ENCODE results near the gene CIZ1. TPM values are rescaled to one million over a fixed set of nuclear protein-coding genes. Genes with fewer than 3 reads are reported as not detected.

The CIZ1 gene
- polyA plus RNA-seq, 1 donor: 95.1 TPM

DNA sequence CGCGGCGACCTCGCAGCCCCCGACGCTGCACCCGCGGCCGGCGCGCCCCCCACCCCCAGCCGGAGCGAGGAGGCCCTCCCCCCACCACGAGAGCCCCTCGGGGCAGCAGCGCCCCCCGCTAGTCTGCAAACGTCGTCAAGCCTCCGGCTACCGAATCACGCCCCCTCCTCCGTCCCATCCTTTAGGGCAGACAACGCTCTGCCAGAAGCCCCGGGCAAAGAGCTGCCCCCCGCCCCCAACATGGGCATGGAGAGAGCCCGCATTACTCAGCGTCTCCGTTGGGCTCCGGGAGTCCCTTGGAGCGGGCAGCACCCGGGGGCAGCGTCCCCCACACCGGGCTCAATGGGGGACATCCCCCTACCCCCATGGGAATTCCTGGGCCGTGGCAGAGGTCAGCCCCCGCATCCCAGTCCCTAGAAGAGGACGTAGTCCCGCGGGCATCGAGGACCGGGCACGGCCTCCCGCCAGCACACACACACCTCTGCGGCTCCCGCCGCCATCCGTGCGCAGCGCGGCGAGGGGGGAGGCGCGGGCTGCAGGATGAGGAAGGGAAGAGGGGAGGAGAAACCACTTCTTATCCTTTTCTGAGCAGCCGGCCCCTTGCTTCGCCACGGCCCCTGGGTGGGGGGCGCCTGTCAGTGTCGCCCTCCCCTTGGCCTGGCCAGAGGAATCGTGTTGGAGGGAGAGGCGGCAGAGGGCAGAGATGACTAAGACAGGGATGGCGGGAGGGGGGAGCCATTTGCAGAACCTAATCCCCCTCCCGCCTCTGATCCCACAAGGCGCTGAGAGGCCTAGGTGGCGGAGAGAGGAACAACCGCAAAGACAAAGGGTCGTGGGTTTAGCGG lies 12.6 kb upstream of the CIZ1 start:
- peak in 1 of 2 donors; percentile 66 for DNase-seq
- peak overlapping the region; percentile 70 for H3K4me3 ChIP-seq (ENCODE audit: low read length)
- H3K4me1 ChIP-seq (ENCODE audit: control insufficient read depth, insufficient read depth, low read length): peaks cover 37% of the 10 kb centered on the region
- H3K27ac ChIP-seq (ENCODE audit: low read length): no peak overlapping the region
- H3K36me3 ChIP-seq (ENCODE audit: control insufficient read depth, insufficient read depth, low read length): peaks cover 4% of the 10 kb centered on the region
- WGBS (ENCODE audit: insufficient coverage, low lambda C conversion rate): no CpG with 5 or more reads among the region's 67 CpGs
- H3K9me3 ChIP-seq (ENCODE audit: control insufficient read depth, low read depth, low read length): no peaks in the 10 kb centered on the region
- peaks cover 4% of the 10 kb centered on the region for H3K27me3 ChIP-seq (ENCODE audit: control insufficient read depth, insufficient read depth, low read length)

DNA sequence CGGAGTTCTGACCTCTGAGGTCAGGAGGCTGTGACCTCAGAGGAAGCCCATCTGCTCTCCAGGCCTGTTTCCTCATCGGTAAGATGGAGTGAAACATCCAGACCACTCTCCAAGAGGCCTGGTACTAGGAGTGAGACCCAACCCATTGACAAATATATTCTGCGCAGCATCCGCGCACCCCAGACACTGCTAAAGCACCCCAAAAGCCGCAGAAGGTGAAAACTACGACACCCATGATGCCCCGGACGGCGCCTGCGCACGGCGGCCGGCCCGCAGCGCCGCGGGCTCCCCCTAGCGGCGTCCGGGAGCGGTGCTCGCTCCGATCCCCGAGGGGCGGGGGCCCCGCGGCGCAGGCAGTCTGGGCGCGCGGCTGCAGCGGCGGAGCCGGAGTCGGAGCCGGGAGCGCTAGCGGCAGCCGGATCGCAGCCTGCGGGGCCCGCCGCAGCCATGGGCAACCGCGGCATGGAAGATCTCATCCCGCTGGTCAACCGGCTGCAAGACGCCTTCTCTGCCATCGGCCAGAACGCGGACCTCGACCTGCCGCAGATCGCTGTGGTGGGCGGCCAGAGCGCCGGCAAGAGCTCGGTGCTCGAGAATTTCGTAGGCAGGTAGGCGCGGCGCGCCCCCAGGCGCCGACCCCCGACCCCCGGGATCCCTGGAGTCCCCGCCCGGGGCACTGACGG lies 11.8 kb upstream of the CIZ1 start, which contains the start of gene DNM1:
Gene DNM1, plus strand, starts transcription at position 356 of the 683 bp plus-strand sequence. Its CDS starts 92 bp downstream, at position 448.
- H3K27me3 ChIP-seq (ENCODE audit: control insufficient read depth, insufficient read depth, low read length): peaks cover 4% of the 10 kb centered on the region
- DNase-seq: peak in 1 of 2 donors; percentile 73
- no peak within 1 kb of the TSS for H3K27ac ChIP-seq (ENCODE audit: low read length)
- peaks cover 30% of the 10 kb centered on the region for H3K4me1 ChIP-seq (ENCODE audit: control insufficient read depth, insufficient read depth, low read length)
- no peaks in the 10 kb centered on the region for H3K36me3 ChIP-seq (ENCODE audit: control insufficient read depth, insufficient read depth, low read length)
- H3K9me3 ChIP-seq (ENCODE audit: control insufficient read depth, low read depth, low read length): no peaks in the 10 kb centered on the region
- no CpG with 5 or more reads among the region's 72 CpGs for WGBS (ENCODE audit: insufficient coverage, low lambda C conversion rate)
- H3K4me3 ChIP-seq (ENCODE audit: low read length): peak within 1 kb of the TSS; percentile 70

DNA sequence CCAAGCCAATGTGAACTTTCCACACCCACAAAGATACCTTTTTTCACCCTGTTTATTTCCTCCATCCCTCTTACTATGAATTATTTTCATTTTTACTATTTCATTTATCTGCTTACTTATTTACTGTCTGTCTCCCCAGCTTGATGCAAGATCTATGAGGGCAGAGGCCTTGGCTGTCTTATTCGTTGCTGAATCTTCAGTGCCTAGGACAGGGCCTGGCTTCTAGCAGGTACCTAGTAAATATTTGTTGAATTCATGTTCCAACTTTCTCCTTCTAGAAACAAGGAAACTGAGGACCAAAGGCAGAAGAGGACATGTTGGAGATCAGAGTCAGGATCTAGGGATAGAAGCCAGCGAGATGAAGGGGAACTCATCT lies 11.3 kb upstream of the CIZ1 start:
- Histone ChIP-seq H3K9me3 (ENCODE audit: control insufficient read depth, low read depth, low read length) (no peaks in the 10 kb centered on the region), H3K4me3 (ENCODE audit: low read length) (no peak overlapping the region), H3K4me1 (ENCODE audit: control insufficient read depth, insufficient read depth, low read length) (peaks cover 30% of the 10 kb centered on the region), H3K27me3 (ENCODE audit: control insufficient read depth, insufficient read depth, low read length) (peaks cover 4% of the 10 kb centered on the region), H3K27ac (ENCODE audit: low read length) (no peak overlapping the region), H3K36me3 (ENCODE audit: control insufficient read depth, insufficient read depth, low read length) (no peaks in the 10 kb centered on the region)
- DNase-seq: no peak
- WGBS (ENCODE audit: insufficient coverage, low lambda C conversion rate): no CpG with 5 or more reads among the region's 2 CpGs

DNA sequence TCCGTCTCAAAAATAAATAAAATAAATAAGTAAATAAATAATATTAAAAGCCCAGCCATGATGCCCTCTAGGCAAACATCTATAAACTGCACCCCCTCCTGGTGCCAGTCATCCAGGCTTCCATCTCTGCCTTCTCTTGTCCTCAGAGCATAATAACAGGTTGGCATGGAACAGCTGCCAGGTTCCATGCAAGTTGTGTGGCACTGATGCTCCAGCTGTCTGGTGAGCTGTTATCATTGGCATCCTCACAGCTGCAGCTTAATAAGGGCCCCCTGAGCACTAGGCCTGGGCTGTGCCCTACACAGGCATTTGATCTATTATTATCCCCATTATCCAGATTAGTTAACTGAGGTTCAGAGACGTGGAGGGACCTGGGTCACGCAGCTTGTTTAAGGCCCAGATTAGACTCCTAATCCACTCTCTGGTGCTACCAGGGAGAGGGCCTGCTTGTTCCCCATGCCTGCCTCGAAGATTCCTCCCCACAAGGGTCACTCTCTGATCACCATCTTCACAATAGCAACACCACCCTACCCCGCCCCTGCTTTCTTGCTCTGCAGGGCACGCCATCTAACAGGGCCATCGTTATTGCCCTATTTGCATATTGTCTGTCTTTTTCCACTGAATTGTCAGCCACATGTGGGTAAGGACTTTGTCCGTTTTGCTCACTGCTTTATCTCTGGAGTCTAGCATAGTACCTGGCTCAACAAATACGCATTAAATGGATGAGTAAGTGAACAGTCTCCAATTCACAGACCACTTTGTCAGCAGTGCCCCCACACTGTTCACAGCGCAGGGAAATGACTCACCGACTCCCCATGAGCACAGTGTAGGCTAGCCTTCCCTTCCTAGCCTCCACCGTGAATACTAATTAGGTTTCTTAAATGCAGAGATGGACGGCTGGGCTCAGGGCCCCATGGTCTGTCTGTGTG lies 10.3 kb upstream of the CIZ1 start:
- Histone ChIP-seq H3K9me3 (ENCODE audit: control insufficient read depth, low read depth, low read length) (no peaks in the 10 kb centered on the region), H3K36me3 (ENCODE audit: control insufficient read depth, insufficient read depth, low read length) (no peaks in the 10 kb centered on the region), H3K27ac (ENCODE audit: low read length) (no peak overlapping the region), H3K4me3 (ENCODE audit: low read length) (no peak overlapping the region), H3K27me3 (ENCODE audit: control insufficient read depth, insufficient read depth, low read length) (peaks cover 4% of the 10 kb centered on the region), H3K4me1 (ENCODE audit: control insufficient read depth, insufficient read depth, low read length) (peaks cover 24% of the 10 kb centered on the region)
- no peak for DNase-seq
- WGBS (ENCODE audit: insufficient coverage, low lambda C conversion rate): no CpG with 5 or more reads among the region's 13 CpGs

DNA sequence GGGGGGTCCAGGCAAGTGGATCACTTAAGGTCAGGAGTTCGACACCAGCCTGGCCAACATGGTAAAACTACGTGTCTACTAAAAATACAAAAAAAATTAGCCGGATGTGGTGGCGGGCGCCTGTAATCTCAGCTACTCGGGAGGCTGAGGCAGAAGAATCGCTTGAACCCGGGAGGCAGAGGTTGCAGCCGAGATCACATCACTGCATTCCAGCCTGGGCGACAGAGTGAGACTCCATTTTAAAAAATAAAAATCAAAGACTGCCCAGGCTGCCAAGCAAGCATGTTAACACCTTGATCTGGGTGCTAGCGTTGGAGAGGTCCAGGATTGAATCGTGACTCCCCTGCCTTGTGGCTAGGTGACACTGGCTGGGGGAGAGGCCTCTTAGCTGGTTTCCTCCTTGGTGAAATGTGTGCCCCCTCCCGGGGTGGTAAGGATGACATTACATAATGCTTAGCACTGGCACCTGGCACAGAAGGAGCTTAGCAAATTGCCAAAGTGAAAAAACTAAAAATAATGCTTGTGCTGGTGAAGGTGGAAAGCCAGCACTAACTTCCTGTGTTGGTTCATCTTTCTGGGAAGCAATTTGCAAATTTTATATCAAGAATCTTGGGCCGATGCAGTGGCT lies 2.2 kb upstream of the CIZ1 start:
- H3K9me3 ChIP-seq (ENCODE audit: control insufficient read depth, low read depth, low read length): no peaks in the 10 kb centered on the region
- no peak for DNase-seq
- peak overlapping the region; percentile 88 for H3K27ac ChIP-seq (ENCODE audit: low read length)
- H3K36me3 ChIP-seq (ENCODE audit: control insufficient read depth, insufficient read depth, low read length): peaks cover 11% of the 10 kb centered on the region
- 79% methylated on average over 2 of the region's 14 CpGs for WGBS (ENCODE audit: insufficient coverage, low lambda C conversion rate)
- peak overlapping the region; percentile 36 for H3K4me3 ChIP-seq (ENCODE audit: low read length)
- H3K4me1 ChIP-seq (ENCODE audit: control insufficient read depth, insufficient read depth, low read length): peaks cover 14% of the 10 kb centered on the region
- no peaks in the 10 kb centered on the region for H3K27me3 ChIP-seq (ENCODE audit: control insufficient read depth, insufficient read depth, low read length)

DNA sequence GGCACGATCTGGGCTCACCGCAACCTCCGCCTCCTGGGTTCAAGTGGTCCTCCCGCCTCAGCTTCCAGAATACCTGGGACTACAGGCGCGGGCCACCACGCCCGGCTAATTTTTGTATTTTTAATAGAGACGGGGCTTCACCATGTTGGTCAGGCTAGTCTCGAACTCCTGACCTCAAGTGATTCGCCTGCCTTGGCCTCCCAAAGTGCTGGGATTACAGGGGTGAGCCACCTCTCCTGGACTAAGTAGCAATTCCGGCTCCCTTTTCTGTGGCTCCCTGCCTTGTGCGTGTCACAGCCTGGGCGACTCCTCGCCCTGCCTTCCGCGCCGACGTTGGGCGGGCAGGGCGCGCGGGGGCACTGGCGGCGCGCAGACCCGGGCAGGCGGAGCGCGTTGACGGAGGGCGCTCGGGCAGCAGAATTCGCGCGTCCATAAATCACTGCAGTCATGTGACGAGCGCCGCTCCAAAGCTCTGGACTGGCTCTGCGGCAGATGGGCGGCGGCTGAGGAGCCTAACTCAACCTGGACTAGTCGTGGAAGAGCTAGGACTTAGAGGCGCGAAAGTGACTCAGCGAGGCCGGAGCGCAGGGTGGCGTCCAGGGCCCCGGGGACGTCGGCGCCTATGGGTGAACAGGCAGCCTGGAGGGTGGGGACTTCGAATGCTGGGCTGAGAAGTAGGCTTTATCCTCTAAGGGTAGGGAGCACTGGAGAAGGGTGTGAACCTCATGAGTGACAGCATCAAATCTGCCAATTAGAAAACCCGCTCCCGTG lies 1.4 kb upstream of the CIZ1 start:
- DNase-seq: peak; percentile 87 to 95
- Histone ChIP-seq H3K4me3 (ENCODE audit: low read length) (peak overlapping the region; percentile 97), H3K27me3 (ENCODE audit: control insufficient read depth, insufficient read depth, low read length) (no peaks in the 10 kb centered on the region), H3K4me1 (ENCODE audit: control insufficient read depth, insufficient read depth, low read length) (peaks cover 14% of the 10 kb centered on the region), H3K9me3 (ENCODE audit: control insufficient read depth, low read depth, low read length) (no peaks in the 10 kb centered on the region), H3K27ac (ENCODE audit: low read length) (peak overlapping the region; percentile 88), H3K36me3 (ENCODE audit: control insufficient read depth, insufficient read depth, low read length) (peaks cover 14% of the 10 kb centered on the region)
- WGBS (ENCODE audit: insufficient coverage, low lambda C conversion rate): 67% methylated on average over 1 of the region's 56 CpGs

DNA sequence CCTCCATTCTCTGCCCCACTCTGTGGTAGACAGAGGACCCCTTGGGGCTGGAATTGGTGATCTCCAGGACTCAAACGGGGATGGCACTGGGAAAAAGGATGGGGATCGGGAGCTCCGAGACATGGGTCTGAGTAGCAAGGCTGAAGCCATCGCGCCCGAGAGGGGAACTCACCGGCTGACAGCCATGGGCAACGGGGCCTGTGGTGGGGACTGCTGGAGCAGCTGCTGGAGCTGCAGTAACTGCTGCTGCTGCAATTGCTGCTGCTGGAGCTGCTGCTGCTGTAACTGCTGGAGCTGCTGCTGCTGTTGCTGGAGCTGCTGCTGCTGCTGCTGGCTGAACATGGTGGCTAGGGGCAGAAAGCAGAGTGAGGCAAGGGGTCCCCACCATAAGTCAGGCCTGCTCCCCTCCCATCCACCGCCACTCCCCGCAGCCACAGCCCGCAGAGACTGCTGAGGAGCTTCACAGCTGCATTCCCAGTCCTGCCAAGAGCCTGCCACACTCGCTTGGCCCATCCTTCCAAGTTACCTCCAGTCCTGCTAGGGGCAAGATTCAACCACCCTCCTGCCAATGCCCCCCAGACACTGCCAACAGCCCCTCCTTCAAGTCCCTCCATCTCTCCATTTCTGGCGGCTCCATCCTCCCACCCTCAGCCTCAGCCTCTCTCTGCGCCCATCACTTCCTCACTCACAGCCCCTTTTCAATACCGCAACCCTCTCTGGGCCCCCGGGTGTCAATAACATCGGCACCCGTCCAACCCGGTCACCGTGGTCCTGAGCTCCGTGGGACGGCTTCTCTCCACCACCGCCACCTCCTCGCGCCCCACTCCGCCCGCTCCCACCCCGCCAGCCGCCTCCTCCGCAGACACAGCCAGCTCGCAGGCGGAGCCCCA lies 611 bp downstream of the CIZ1 start:
- no peaks in the 10 kb centered on the region for H3K9me3 ChIP-seq (ENCODE audit: control insufficient read depth, low read depth, low read length)
- 0% methylated on average over 2 of the region's 32 CpGs for WGBS (ENCODE audit: insufficient coverage, low lambda C conversion rate)
- H3K27me3 ChIP-seq (ENCODE audit: control insufficient read depth, insufficient read depth, low read length): no peaks in the 10 kb centered on the region
- peaks cover 28% of the 10 kb centered on the region for H3K36me3 ChIP-seq (ENCODE audit: control insufficient read depth, insufficient read depth, low read length)
- H3K4me1 ChIP-seq (ENCODE audit: control insufficient read depth, insufficient read depth, low read length): peaks cover 14% of the 10 kb centered on the region
- H3K27ac ChIP-seq (ENCODE audit: low read length): peak overlapping the region; percentile 49
- H3K4me3 ChIP-seq (ENCODE audit: low read length): peak overlapping the region; percentile 97
- DNase-seq: peak in 1 of 2 donors; percentile 35

DNA sequence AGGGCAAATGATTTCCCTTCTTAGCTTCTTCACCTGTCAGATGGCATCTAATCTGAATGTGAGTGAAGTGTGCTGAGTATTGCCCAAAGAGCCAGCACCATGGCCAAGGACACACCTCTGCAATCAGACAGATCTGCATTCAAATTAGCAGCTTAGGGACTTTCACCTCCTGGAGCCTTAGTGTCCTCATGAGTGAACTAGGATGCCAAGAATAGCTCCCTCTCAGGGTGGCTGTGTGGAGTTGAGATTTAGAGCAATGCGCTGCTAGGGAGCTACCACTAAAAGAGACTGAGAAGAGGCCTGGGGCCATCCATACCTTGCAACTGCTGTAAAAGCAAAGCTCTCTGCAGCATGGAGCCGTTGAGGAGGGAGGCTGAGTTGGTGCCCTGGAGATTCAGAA lies 1.4 kb downstream of the CIZ1 start:
- WGBS (ENCODE audit: insufficient coverage, low lambda C conversion rate): no CpG with 5 or more reads among the region's 2 CpGs
- no peaks in the 10 kb centered on the region for H3K27me3 ChIP-seq (ENCODE audit: control insufficient read depth, insufficient read depth, low read length)
- peaks cover 14% of the 10 kb centered on the region for H3K4me1 ChIP-seq (ENCODE audit: control insufficient read depth, insufficient read depth, low read length)
- H3K36me3 ChIP-seq (ENCODE audit: control insufficient read depth, insufficient read depth, low read length): peaks cover 33% of the 10 kb centered on the region
- H3K27ac ChIP-seq (ENCODE audit: low read length): no peak overlapping the region
- DNase-seq: peak in 1 of 2 donors; percentile 36
- peak overlapping the region; percentile 97 for H3K4me3 ChIP-seq (ENCODE audit: low read length)
- no peaks in the 10 kb centered on the region for H3K9me3 ChIP-seq (ENCODE audit: control insufficient read depth, low read depth, low read length)
